GM19372 (cell line): ENCODE measurements around the gene PPP2R5A.
"Not testable (repeated sequence)": the region's sequence is repeated elsewhere in the genome, so short reads cannot be mapped to it uniquely, and the experiment has no call there.

ENCODE experiments used
- ATAC-seq: cut with Tn5 transposase; IDR thresholded peaks from one replicate; pipeline ENCODE4 v1.9.1; 2021; ENCODE audit warnings: mild to moderate bottlenecking, low read depth, moderate library complexity; ENCODE audit not compliant: unreplicated experiment

PPP2R5A gene

DNA sequence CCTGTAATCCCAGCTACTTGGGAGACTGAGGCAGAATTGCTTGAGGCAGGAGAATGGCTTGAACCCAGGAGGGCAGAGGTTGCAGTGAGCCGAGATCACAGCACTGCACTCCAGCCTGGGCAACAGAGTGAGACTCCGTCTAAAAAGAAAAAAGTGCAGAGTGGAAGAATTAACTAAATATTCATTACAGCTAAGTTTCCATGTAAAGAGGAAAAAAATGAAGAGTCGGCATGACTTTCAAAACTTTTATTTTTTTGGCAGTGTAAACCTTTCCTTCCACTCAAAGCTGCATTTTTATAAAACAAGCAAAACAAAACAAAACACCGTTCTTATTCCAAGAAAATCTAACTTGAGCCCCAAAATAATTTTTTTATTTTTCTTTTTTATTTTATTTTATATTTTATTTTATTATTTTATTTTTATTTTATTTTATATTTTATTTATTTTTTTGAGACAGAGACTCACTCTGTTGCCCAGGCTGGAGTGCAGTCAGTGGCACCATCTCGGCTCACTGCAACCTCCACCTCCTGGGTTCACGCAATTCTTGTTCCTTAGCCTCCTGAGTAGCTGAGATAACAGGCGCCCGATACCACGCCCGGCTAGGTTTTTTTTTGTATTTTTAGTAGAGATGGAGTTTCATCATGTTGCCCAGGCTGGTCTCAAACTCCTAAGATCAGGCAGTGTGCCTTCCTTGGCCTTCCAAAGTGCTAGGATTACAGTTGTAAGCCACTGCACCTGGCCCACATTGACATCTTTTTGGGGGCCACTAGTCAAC, 66.6 kb downstream of the PPP2R5A start:
- no peak for ATAC-seq

DNA sequence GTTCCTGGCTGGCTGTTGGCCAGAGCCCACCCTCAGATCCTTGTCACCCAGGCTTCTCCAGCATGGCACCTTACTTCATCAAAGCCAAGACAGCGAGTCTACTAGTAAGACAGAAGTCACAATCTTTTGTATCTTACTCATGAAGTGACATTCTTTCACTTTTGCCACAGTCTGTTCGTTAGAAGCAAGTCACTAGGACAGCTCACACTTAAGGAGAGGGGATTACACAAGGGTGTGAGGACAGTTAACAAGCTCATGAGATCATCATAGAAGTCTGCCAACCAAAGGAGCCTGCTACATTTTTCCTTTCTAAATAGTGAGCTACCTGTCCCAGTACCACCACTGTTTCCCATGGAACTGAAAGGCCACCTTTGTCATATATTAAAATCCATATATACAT, 68.0 kb downstream of the PPP2R5A start:
- ATAC-seq = no peak

- ATAC-seq = no peak
Observed at GRCh38 chr1:212354464-212354863, 69.3 kb downstream of the PPP2R5A start.

DNA sequence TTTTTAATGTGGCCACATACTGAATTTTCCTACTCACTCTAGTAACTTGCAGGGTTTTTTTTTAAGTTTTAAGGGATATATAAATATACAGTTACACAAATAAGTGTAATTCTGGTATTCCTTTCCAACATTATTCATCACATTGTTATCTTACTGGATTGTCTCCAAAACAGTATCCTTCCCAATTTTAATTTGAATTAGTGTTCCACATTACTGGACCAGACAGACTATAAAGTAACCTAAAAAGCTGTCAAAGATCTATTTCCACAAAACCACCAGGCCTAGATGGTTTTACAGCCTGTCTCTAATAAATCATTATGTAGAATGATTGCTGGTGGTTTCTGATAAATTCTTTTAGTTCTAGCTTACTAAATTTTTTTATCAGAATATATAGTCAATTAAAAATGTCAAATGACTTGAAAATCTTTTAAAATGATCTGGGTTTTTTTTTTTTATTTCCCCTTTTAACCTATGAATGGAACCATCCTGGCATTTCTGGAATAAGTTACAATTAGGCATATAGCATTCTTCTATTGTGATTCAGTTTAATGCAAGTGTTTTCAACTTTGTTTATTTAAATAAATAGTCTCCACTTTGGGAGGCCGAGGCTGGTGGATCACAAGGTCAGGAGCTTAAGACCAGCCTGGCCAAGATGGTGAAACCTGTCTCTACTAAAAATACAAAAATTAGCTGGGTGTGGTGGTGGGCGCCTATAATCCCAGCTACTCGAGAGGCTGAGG, 70.2 kb downstream of the PPP2R5A start:
- ATAC-seq = no peak

GRCh38 chr1:212359794-212360479, 74.7 kb downstream of the PPP2R5A start:
- ATAC-seq = no peak

DNA sequence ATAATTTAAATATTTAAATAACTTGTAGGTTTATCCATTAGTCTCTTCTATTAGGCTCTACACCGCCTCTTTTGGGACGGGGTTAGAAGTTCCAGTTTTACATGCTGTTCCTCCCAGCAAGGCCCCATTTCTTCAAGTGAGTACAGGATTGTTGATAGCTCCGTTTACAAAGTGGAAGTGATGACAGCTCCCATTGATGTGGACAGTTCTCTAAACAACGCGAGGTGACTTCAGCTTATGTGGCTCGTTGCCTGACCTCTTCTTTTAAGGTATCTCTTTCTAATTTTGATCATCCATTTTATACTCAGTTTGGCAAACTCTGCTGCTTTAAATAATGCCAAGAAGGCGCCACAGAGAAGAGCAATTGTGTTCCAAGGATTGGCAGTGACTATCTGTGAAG, 79.8 kb downstream of the PPP2R5A start:
- ATAC-seq = no peak

DNA sequence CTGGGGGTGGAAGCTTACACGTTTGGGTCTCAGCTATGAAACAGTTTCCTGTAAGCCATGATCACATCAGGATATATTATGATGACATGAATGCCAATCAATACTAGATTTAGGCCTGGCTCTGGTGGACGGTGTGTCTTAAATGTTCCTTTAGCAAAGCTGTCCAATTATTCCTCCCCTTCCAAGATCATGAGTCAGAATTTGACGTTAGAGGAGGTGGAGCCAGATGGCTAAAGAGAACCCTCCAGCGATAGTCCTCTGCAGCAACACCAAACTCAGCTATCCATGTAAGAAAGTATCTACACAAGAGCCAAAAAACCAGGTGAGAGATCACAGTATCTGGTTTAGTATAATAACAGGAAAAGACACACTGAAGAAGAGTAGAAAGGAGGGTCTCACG, 81.7 kb downstream of the PPP2R5A start:
- ATAC-seq = no peak

DNA sequence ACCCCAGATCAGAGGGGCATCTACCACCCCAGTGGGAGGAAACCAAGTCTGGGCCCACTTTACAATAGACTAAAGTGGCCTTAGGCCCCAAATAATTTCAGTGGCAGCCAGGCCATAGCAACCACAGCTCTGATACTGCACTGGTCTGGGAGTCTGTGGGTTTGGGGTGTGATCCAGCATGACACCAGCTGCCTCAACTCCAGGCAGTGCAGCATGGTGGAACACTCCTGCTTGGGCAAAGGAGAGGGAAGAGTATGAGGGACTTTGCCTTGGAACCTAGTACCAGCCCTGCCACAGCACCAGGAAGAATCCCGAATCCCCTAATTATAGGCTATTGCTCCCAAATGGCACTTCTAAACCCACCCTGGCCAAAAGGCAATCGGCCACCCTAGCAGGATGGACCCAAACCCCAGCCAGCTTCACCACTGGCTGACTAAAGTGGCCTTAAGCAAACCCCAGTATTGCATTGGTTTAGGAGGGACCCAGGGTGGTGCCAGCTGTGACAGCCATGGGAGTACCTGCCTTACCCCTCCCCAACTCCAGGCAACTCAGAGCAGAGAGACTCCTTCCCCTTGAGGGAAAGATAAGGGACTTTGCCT, 82.4 kb downstream of the PPP2R5A start:
- no peak for ATAC-seq

GRCh38 chr1:212368073-212368484, 82.9 kb downstream of the PPP2R5A start:
- ATAC-seq = peak; percentile 70

DNA sequence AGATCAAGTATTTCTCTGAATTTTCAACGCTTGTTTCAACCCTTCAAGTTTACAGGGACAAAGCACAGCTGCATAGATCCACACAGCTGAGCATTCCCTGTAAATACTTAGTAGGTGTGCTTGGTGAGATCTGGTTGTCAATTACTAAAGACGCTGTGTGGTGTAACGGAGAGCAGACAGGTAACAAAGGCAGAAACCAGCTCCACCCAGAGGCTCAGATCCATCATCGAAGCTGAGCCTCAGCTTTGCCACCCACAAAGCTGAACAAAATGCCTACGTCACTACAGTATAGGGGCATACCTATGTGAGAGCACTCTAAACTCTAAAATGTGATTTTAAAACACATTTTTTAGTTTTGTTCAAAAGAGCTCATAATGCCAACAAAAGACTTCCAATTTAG, 90.8 kb downstream of the PPP2R5A start:
- no peak for ATAC-seq

DNA sequence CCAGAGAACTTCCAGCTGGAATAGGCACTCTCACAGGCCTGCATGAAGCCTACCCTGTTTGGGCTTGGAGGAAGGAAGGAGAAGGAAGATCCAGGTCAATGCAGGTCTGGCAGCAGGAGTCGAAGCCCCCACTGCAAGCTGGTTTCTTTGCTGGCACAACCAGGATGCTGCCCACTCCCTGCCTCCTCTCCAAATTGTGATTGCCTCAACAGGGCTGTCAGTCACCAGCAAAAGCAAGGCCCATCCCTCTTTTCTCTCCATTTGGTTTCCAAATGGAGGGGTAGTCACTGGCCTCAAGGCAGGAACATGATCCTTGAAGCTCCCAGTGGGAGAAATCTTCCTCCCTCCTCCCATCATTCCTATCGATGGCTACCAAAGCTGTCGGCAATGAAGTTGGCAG, 92.4 kb downstream of the PPP2R5A start:
- ATAC-seq = no peak

DNA sequence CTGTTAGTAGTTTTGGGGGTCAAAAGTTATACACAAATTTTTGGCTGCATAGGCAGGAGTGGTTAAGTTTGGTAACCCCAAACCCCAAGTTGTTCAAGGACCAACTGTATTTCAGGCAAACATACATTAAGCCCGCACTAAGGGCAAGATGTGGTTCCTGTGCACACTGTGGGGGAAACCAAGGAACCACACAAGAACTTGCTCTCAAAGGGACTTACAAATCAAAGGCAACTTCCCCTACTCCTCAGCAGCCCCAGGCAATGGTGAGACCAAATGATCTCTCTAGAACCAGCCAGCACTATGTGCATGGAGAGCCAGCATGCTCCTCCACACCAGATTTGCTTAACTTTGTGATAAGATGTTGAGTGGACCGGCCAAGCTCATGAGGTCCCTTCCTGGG, 94.2 kb downstream of the PPP2R5A start:
- ATAC-seq = no peak

DNA sequence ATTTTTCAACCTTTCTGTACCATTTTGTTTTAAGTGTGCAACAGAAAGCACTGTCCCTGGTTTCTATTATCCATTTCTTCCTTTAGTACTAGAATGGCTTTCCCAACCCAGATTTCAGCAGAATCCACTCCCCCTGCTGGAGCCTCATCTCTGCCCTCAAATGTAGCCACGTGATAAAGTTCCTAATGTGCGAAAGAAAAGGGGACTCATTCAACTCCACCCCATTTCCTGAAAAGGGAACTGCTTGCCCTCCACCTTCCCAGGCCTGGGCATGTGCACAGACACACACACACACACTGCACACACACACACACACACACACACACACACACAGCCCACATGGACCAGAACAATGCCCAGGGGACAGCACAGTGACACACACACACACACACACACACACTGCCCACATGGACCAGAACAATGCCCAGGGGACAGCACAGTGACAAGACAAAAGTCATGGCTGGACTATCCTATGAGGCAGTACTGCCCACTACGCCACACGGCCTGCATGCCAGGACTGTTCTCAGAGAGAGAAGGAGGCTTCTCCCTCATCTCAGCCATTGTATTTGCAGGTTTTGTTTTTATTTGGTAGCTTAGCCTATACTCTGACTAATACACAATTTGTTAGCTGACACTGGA, 96.3 kb downstream of the PPP2R5A start:
- no peak for ATAC-seq

DNA sequence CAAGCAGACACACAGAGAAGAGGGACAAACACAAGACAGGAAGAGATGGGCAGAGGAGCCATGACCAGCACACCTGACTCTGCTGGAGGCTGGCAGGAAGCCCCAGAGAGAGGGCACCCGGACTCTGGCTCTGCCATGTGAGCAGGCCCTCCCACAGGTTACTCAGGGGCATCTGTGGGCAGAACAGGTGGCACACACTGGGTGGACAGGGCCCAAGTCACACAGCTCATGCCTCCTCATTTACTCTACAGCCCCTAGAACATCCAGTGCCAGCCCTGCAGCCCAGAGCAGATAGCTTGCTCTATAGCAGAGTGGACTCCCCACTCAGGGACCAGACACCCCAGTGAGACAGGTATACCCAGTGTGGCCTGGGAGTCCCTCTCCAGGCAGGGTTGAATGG, 100.8 kb downstream of the PPP2R5A start:
- ATAC-seq = no peak

- ATAC-seq = no peak
Observed at GRCh38 chr1:212388985-212389716, 103.9 kb downstream of the PPP2R5A start.

- not testable (repeated sequence) for ATAC-seq
Observed at GRCh38 chr1:212395678-212396437, 110.6 kb downstream of the PPP2R5A start.

- no peak for ATAC-seq
Observed at GRCh38 chr1:212396638-212397037, 111.4 kb downstream of the PPP2R5A start.

- ATAC-seq = no peak
Observed at GRCh38 chr1:212397171-212397570, 112.0 kb downstream of the PPP2R5A start.

- ATAC-seq = no peak
Observed at GRCh38 chr1:212401042-212401441, 115.8 kb downstream of the PPP2R5A start.
